Measurements from ENCODE around the gene AUTS2. TPM values are rescaled to one million over a fixed set of nuclear protein-coding genes. Genes with fewer than 3 reads are reported as not detected.

Gene AUTS2
- total and polyA plus RNA-seq, 10 of the 15 experiments (the other 5 are each of a cell fraction or from before 2014, with no cell fraction given), result 6.4 to 55.6 (median 21.6) TPM

DNA sequence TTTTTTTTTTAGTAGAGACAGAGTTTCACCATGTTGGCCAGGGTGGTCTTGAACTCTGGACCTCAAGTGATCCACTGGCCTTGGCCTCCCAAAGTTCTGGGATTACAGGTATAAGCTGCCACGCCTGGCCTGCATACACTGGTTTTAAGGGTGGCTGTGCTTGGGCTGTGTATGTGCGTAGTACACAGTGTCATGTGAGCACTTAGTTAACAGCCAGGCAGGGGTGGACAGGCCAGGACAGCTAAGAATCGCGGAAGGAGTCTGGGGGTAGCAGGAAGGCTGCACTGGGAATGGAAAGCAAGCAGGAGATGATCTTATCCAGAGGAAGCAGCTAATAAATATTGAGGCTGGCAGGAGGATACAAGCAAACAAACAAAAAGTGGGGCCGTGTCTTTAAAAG lies 1153.6 kb downstream of the AUTS2 start:
- no TSS peak for BruUV-seq (replicated peaks)
- POLR2A ChIA-PET, result interaction anchor here (0.6 to 0.8 kb wide), 2 partner anchors 17 to 123 kb away, joined by 3 read pairs; no protein-coding TSS in a partner anchor
- in situ Hi-C loops (cut with MboI) (no loop called here), intact Hi-C loops (cut with micrococcal nuclease; ENCODE audit: unreplicated experiment) (no loop called here)
- no peak overlapping the region for H3K4me3 ChIP-seq
- H3K4me2 ChIP-seq (ENCODE audit: control insufficient read depth, insufficient read depth), result no peak overlapping the region
- DNase-seq (ENCODE audit: low read depth, low spot score) (no peak), ATAC-seq (no peak), FAIRE-seq (no peak)
- CTCF ChIA-PET, result interaction anchor here (0.7 kb wide), 1 partner anchor 53 kb away, joined by 3 read pairs; no protein-coding TSS in a partner anchor
- SMC1A ChIA-PET (ENCODE audit: uncharacterized antibody, unreplicated experiment), result interaction anchor here (1.3 to 1.5 kb wide), 3 partner anchors 9 to 14 kb away, joined by 3 to 6 read pairs (median 4); no protein-coding TSS in a partner anchor
- no peak for TF ChIP-seq MEF2B (IDR thresholded peaks at IDR 0.05; ENCODE audit: partially characterized antibody, poor library complexity, severe bottlenecking)
- TF ChIP-seq IKZF1 (conservative IDR thresholded peaks at IDR 0.05), result no peak
- TF ChIP-seq CHD2 (IDR thresholded peaks at IDR 0.05; ENCODE audit: borderline replicate concordance, low read depth, low read length), result no peak
- no peak for TF ChIP-seq ZNF274 (IDR thresholded peaks at IDR 0.05; ENCODE audit: insufficient read depth, insufficient read length)
- no peak for TF ChIP-seq ZNF24 (IDR thresholded peaks at IDR 0.05)
- TF ChIP-seq EP300 (IDR thresholded peaks at IDR 0.05; ENCODE audit: borderline replicate concordance in 1 of 2, control insufficient read depth in 1 of 2, low read depth in 2 of 2, low read length in 2 of 2), result no peak
- no peak for TF ChIP-seq BCL11A (IDR thresholded peaks at IDR 0.05; ENCODE audit: low read depth, low read length)
- TF ChIP-seq, protein P1, sequence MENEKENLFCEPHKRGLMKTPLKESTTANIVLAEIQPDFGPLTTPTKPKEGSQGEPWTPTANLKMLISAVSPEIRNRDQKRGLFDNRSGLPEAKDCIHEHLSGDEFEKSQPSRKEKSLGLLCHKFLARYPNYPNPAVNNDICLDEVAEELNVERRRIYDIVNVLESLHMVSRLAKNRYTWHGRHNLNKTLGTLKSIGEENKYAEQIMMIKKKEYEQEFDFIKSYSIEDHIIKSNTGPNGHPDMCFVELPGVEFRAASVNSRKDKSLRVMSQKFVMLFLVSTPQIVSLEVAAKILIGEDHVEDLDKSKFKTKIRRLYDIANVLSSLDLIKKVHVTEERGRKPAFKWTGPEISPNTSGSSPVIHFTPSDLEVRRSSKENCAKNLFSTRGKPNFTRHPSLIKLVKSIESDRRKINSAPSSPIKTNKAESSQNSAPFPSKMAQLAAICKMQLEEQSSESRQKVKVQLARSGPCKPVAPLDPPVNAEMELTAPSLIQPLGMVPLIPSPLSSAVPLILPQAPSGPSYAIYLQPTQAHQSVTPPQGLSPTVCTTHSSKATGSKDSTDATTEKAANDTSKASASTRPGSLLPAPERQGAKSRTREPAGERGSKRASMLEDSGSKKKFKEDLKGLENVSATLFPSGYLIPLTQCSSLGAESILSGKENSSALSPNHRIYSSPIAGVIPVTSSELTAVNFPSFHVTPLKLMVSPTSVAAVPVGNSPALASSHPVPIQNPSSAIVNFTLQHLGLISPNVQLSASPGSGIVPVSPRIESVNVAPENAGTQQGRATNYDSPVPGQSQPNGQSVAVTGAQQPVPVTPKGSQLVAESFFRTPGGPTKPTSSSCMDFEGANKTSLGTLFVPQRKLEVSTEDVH (IDR thresholded peaks at IDR 0.05; ENCODE audit: low read depth, partially characterized antibody), result no peak
- H3K79me2 ChIP-seq (ENCODE audit: control insufficient read depth, insufficient read depth, low read length), result peaks cover 59% of the 10 kb centered on the region
- no peaks in the 10 kb centered on the region for H4K20me1 ChIP-seq (ENCODE audit: control insufficient read depth, insufficient read depth)
- H3K27ac ChIP-seq (ENCODE audit: control insufficient read depth, insufficient read depth), result no peak overlapping the region
- H2AFZ ChIP-seq (ENCODE audit: control insufficient read depth, low read depth, low read length), result no peak overlapping the region
- 0 out of 4 replicates have a peak, but pooled peaks cover 0 to 3% of the 10 kb centered on the region in 2 experiments for H3K36me3 ChIP-seq (ENCODE audit: control insufficient read depth in 2 of 2, insufficient read depth in 2 of 2, low read length in 1 of 2)
- 72% methylated on average over 5 of the region's 5 CpGs for WGBS (ENCODE audit: insufficient coverage, insufficient replicate concordance, low lambda C conversion rate, missing lambda C conversion rate)
- RAD21 ChIA-PET (ENCODE audit: unreplicated experiment), result interaction anchor here (1.2 kb wide), 1 partner anchor 13 kb away, joined by 4 read pairs; no protein-coding TSS in a partner anchor
- H3K9me3 ChIP-seq (replicated peaks; ENCODE audit: control insufficient read depth, insufficient read depth, low read length), result no peaks in the 10 kb centered on the region
- no peaks in the 10 kb centered on the region for H3K27me3 ChIP-seq (replicated peaks in 1 of 2; ENCODE audit: control insufficient read depth in 2 of 2, insufficient read depth in 2 of 2, low read length in 1 of 2)
- no peak overlapping the region for H3K9ac ChIP-seq (ENCODE audit: control insufficient read depth, insufficient read depth, low read length)
- H3K4me1 ChIP-seq (ENCODE audit: control insufficient read depth, insufficient read depth, low read length), result no peaks in the 10 kb centered on the region

All from GM12878 (cell line).